Activated CD4-positive, alpha-beta T cell treated with anti-CD3 and anti-CD28 coated beads, Interleukin-2, Interleukin-6, amounts not matched to agents 100 ng/mL and 50 ng/mL, durations not matched to agents 16 hours and 8 hours (primary cell): ENCODE data around the gene PLD4.
"Not testable (repeated sequence)": the region's sequence is repeated elsewhere in the genome, so short reads cannot be mapped to it uniquely, and the experiment has no call there.

Source experiments
- DNase-seq: peaks from one replicate; pipeline ENCODE4 v3.0.0-alpha.2; 2020

PLD4 gene

GRCh38 chr14:104942586-104942985 lies 17.9 kb downstream of the PLD4 start:
- no peak for DNase-seq

- DNase-seq, result not testable (repeated sequence)
These were observed 18.7 kb downstream of the PLD4 start for GRCh38 chr14:104943216-104944015.

- not testable (repeated sequence) for DNase-seq
These were observed 19.3 kb downstream of the PLD4 start for GRCh38 chr14:104944016-104944308.

- DNase-seq, result not testable (repeated sequence)
These were observed 19.9 kb downstream of the PLD4 start for GRCh38 chr14:104944436-104945205.

- not testable (repeated sequence) for DNase-seq
These were observed 20.6 kb downstream of the PLD4 start for GRCh38 chr14:104945266-104945665.

GRCh38 chr14:104945986-104946965 lies 21.6 kb downstream of the PLD4 start:
- not testable (repeated sequence) for DNase-seq

- DNase-seq, result not testable (repeated sequence)
These were observed 22.5 kb downstream of the PLD4 start for GRCh38 chr14:104947201-104947600.

DNA sequence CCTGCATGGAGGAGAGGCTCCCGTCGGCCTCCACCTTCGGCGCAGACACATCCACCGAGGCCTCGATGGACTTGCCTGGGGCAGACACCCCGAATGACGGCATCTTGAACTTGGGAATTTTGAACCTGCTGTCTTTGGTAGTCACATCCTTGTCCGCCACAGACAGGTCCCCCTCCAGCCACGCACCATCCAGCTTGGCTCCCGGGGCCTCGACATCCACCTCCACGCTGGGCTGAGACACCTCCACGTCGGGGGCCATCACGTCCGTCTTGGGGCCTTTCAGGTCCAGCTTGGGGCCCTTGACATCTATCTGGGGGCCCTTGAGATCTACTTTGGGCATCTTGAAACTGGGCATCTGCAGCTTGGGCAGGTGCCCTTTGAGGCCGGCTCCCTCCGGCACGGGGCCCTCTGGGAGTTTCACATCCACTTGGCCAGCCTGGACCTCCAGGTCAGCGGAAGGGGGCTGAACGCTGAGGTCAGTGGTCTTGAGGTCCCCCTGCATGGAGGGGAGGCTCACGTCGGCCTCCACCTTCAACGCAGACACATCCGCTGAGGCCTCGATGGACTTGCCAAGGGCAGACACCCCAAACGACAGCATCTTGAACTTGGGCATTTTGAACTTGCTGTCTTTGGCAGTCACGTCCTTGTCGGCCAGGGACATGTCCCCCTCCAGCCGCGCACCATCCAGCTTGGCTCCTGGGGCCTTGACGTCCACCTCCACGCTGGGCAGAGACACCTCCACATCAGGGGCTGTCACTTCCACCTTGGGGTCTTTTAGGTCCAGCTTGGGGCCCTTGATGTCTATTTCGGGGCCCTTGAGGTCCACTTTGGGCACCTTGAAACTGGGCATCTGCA lies 23.4 kb downstream of the PLD4 start:
- not testable (repeated sequence) for DNase-seq

GRCh38 chr14:104948736-104949031 lies 24.0 kb downstream of the PLD4 start:
- DNase-seq, result no peak

GRCh38 chr14:104949406-104949955 lies 24.8 kb downstream of the PLD4 start:
- not testable (repeated sequence) for DNase-seq

DNA sequence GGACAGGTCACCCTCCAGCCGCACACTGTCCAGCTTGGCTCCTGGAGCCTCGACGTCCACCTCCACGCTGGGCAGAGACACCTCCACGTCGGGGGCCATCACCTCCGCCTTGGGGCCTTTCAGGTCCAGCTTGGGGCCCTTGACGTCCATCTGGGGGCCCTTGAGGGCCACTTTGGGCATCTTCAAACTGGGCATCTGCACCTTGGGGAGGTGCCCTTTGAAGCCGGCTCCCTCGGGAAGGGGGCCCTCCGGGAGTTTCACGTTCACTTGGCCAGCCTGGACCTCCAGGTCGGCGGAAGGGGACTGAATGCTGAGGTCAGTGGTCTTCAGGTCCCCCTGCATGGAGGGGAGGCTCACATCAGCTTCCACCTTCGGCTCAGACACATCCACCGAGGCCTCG lies 25.3 kb downstream of the PLD4 start:
- no peak for DNase-seq

- not testable (repeated sequence) for DNase-seq
These were observed 26.0 kb downstream of the PLD4 start for GRCh38 chr14:104950701-104951100.

DNA sequence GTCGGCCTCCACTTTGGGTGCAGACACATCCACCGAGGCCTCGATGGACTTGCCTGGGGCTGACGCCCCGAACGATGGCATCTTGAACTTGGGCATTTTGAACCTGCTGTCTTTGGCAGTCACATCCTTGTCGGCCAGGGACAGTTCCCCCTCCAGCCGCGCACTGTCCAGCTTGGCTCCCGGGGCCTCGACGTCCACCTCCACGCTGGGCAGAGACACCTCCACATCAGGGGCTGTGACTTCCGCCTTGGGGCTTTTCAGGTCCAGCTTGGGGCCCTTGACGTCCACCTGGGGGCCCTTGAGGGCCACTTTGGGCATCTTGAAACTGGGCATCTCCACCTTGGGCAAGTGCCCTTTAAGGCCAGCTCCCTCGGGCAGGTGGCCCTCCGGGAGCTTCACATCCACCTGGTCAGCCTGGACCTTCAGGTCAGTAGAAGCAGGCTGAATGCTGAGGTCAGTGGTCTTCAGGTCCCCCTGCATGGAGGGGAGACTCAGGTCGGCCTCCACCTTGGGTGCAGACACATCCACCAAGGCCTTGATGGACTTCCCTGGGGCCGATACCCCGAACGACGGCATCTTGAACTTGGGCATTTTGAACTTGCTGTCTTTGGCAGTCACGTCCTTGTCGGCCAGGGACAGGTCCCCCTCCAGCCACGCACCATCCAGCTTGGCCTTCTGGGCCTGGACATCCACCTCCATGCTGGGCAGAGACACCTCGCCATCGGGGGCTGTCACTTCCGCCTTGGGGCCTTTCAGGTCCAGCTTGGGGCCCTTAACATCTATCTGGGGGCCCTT lies 27.4 kb downstream of the PLD4 start:
- not testable (repeated sequence) for DNase-seq

GRCh38 chr14:104953097-104953496 lies 28.4 kb downstream of the PLD4 start:
- no peak for DNase-seq

GRCh38 chr14:104953896-104954656 lies 29.4 kb downstream of the PLD4 start:
- no peak for DNase-seq

DNA sequence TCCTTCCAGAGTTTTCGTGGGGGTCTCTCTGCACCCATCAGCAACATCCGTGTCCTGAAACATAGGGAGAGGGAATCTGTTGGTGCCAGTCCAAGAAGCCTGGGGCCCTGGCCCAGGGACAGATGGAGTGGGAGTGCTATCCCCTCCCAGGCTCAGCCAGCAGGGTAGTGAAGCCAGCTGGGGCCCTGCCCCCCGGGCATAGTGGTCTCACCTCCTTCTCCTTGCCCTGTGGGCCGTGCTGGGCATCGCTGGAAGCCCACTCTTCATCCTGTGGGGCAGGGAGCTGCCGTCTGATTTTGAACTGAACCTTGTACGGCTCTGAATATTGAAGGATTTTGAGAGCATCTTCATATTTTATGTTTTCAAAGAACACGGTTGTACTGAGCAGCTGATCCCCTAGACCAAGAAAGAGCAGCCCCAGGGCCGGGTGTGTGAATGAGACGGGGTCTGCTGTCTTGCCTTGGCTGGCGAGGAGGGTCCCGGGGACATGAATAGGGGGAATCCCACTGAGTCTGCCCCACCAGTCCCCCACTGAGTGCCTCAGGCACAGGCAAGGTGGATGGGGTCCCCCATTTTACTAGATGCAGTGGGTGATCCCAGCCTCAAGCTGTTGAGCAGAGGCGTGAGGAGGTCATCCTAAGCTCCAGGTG lies 30.2 kb downstream of the PLD4 start:
- DNase-seq, result no peak

DNA sequence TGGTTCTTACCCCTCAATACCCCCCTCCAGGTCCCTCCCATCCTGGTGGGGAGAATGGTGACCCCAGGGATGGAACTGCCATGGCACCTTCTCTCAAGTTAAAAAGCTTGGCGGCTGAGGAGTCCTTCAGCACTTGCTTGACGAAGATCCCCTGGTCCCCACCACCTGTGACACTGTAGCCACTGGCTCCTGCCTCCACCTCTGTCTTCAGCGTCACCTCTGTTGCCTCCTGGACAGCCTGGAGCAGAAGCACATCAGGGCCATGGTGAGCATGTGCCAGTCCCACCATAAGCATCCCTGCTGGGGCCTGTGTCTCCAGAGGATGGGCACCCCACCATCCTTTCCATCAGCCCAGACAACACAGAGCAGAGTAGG lies 30.7 kb downstream of the PLD4 start:
- DNase-seq, result no peak

- DNase-seq, result no peak
These were observed 31.7 kb downstream of the PLD4 start for GRCh38 chr14:104956290-104956890.
